ENCODE measurements around the gene SLC7A5.

GRCh38 chr16:87880117-87880696 lies 10.9 kb upstream of the SLC7A5 start:
- TF ChIP-seq CTCF (IDR thresholded peaks at IDR 0.05) = no peak
- no peak for TF ChIP-seq POLR2A (IDR thresholded peaks at IDR 0.05; ENCODE audit: low read depth)
- TF ChIP-seq EP300 (IDR thresholded peaks at IDR 0.05) = no peak
- no peak for TF ChIP-seq POLR2AphosphoS5 (IDR thresholded peaks at IDR 0.05)

Data from esophagus muscularis mucosa (tissue), 4 donors.